GM11168 (cell line): Measurements from ENCODE around the gene GDF9.

Experiments used
- in situ Hi-C: fragments of 300-500 bp; cut with MboI; formaldehyde crosslinking; loops from one replicate; pipeline ENCODE4 v1.12.0; 2022; ENCODE audit warnings: low sequenced_read_pairs; ENCODE audit not compliant: unreplicated experiment

GDF9 gene

DNA sequence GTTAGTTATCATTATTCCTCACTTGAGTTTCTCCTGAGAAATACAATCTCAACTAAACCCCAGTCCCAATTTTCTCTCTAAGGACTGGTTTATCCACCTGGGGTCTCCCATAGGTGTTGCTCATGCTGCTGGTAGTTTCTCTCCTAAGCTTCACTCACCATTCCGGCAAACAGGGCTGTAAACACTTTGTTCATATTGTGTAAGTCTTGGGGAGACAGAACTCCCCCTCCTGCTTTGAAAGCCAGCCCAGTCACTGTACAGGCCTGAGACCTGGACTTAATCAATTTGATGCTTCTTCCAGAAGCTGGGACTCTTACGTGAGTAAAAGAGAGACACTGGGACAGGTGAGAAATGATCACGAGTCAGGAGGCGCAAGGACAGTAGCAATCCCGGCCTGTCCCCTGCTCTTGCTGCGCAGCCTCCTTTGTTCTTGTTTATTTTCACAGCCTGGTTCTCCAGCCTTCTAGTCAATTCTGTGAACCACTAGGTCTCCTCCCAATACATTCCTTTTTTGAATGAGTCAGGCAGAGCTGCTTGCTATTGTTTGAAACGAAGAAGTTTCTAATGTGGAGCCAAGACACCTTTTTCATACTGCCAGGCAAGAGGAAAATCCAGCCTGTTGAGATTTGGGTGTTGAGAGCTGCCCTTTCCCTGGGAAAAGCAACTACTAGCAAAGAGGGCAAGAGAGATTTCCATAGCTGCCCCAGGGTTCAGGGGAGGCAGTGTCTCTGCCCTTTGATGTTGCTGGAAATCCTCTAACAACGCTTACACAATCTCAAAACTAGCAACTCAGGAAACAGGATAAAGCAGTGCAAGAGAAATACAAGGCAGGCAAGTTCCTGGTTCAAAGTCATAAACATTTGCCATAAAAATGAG lies 26.6 kb downstream of the GDF9 start:
- in situ Hi-C loops = no loop called here

DNA sequence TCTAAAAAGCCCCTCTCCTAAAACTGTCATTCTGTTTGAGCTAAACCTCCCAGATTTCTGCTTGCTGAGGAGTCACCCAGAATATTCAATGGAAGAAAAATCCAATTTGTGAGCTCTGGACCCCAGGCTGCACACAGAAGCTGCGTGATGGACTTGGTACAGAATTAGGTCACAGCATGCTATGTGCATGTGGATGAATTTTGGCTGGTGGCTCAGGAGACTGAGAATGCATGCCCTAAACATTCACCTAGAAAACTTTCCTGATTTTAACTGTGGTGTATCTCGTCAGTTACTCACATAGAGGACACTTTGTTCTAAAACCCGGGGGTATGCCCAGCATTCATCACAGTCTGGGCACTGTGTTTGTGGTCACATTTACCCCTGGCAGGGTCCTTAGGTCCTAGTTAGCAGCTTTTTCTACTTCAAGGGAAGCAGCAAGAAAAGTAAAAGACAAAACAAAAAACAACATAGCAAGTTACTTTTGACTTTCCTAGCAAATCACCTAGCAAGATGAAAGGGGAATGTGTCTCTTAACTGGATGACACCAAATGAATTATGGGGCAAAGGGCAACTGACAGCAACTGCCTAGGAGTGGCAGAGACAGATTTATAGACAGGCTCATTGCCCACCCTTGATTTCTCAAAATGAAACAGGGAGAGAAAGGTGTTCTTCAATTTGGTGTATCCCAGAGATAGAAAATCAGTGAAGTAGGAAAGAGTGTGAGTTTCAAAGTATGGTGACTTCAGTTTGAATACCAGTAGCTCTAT lies 27.6 kb downstream of the GDF9 start:
- in situ Hi-C loops = no loop called here

GRCh38 chr5:132837868-132838267 lies 28.4 kb downstream of the GDF9 start:
- in situ Hi-C loops = no loop called here

DNA sequence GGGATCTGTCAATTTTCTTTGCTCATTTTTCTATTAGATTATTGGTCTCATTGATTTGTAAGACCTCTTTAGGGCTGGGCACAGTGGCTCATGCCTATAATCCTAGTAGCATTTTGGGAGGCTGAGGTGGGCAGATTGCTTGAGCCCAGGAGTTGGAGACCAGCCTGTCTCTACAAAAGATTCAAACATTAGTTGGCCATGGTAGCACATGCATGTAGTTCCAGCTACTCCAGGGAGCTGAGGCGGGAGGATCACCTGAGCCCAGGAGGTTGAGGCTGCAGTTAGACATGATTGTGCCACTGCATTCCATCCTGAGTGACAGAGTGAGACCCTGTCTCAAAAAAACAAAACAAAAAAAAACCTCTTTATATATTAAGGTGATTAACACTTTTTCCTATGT lies 29.4 kb downstream of the GDF9 start:
- in situ Hi-C loops = no loop called here

- in situ Hi-C loops = no loop called here
These were observed 32.2 kb downstream of the GDF9 start for GRCh38 chr5:132834057-132834456.

- in situ Hi-C loops = no loop called here
These were observed 33.7 kb downstream of the GDF9 start for GRCh38 chr5:132832612-132833011.

DNA sequence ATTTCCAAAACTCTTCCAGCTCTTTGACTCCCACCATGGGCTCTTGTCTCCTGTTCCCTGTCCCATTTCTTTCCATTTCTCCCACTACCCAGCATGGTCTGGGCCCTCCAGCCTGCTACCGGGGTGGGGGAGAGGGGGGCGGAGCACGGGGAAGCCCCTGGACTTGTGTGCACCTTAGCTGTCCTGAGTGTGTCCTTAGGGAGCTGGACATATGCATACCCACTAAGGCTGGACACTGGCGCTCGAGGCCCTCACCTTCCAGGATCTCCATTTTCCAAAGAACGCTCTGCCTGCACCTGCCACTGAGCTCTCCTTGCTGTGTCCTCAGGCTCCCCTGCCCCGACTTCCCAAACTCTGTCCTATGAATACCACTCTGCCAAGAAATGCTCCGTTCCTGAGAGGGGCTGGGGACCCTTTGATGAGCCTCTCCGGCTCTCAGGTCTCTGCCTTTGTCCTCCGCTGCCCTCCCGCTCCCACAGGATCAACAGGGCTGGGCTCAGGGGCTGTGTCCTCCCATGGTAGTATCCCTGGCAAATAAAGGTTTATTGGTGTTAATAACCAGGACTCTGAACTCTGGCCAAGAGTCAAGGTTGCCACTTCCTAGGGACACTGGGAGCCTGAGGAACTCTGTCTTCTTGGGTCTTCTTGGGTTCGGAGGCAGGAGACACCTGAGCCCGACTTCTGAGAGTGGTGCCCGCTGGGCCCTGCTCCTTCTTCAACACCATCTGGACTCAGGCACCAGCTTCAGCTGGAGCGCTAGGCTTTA lies 35.0 kb downstream of the GDF9 start:
- in situ Hi-C loops = no loop called here

GRCh38 chr5:132830436-132831094 lies 35.7 kb downstream of the GDF9 start, which contains the start of gene SHROOM1:
Gene SHROOM1 (minus strand): TSS chr5:132830647. CDS start chr5:132826140, 4,507 bp downstream.
- in situ Hi-C loops = no loop called here

DNA sequence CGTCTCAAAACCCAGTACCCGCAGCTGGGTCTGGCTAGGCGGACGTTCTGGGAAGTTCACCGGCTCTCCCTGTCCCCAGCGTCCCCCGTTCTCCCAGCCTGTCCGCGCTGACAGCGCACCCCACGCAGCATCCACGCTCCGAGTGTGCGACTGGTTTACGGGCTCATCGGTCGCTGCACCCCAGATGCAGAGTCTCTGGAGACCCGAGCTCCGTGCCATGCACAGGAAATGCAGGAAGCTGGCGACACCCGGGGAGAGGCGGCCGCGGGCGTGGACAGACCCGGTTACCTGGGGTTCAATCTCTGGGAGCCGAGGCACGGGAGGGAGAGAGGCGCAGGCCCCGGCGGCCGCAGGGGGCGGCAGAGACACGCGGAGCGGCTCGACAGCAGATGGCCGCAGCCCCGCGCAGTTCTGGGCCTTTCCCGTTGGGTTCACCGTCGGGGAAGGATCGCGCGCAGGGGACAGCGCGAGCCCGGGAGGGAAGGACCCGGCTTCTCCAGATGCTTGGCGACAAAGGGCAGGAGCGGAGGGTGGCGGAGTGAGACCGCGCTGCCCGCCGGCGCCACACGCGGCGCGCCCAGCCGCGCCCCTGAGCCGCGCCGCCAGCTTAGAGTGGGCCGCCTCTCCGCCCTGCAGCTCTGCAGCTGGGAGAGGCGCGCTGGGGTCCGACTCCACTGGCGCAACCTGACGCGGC lies 36.4 kb downstream of the GDF9 start:
- in situ Hi-C loops = loop anchor here (10.0 kb wide), 1 partner anchor 445 kb away; no protein-coding TSS in a partner anchor

DNA sequence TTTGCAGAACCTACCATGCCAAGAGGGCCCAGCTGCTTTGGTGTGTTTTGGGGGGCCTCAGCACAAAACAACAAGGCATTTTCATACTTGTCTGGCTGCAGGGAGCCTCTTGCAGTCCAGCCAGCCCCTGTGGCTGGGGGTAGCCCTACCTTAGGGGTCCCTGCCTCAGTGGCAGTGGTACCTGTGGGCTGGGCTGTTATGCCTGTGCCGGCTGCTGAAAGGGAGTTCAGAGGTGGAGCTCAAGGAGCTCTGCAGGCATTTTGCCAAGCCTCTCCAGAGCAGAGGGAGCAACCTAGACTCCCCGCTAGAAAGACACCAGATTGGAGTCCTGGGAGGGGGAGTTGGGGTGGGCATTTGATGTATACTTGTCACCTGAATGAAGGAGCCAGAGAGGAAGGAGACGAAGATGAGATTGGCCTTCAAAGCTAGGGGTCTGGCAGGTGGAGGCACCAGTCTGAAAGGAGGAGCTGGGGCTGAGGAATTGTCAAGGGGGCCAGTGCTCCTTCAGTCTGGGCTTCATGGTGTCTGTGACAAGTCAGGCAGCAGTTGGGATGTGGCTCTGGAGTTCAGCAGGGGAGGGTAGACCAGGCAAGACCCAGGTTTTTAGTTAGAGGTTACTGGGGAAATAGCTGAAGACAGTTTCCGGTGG lies 37.3 kb downstream of the GDF9 start:
- in situ Hi-C loops = loop anchor here (10.0 kb wide), 1 partner anchor 444 kb away; no protein-coding TSS in a partner anchor

GRCh38 chr5:132827943-132828673 lies 38.2 kb downstream of the GDF9 start:
- in situ Hi-C loops = loop anchor here (10.0 kb wide), 1 partner anchor 443 kb away; no protein-coding TSS in a partner anchor

- in situ Hi-C loops = loop anchor here (10.0 kb wide), 1 partner anchor 442 kb away; no protein-coding TSS in a partner anchor
These were observed 39.7 kb downstream of the GDF9 start for GRCh38 chr5:132826424-132827082.

- in situ Hi-C loops = loop anchor here (10.0 kb wide), 1 partner anchor 441 kb away; no protein-coding TSS in a partner anchor
These were observed 40.4 kb downstream of the GDF9 start for GRCh38 chr5:132825834-132826391.

DNA sequence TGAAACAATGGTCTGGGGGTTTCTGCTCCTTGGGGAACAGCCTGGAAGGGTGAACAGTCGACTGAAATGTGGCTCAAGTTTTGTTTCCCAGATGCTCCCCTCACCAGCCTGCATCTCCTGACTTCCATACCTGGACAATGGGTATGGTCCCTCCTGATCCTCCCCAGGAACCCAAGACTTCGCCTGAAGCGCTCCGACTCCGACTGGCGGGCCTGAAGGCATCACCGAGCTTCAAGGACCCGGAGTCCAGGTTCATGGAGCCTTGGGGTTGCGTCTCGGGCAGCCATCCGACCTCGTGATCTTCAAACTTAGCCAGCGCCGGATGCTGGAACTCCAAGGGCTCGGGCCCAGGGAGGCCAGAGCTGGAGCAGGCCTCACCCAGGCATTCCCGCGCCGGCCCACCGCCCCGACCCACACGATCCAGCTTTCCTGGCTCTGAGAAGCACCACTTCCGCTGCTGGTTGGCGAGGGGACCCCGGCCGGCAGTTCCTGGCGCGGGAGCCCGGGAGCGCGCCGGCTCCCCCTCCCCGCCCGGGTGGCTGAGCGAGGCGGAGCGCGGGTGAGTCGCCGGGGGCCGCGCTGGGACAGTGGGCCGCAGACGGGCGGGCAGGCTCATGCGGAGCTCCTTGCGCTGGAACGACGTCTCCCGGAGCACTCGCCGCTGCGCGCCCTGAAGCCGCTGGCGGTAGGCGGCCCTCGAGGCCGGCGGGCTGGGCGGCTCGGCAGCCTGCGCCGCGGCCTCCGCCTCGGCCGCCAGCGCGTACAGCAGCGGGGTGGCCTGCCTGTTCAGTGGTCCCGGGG lies 41.0 kb downstream of the GDF9 start:
- in situ Hi-C loops = loop anchor here (10.0 kb wide), 1 partner anchor 440 kb away; no protein-coding TSS in a partner anchor

- in situ Hi-C loops = loop anchor here (10.0 kb wide), 1 partner anchor 440 kb away; no protein-coding TSS in a partner anchor
These were observed 41.8 kb downstream of the GDF9 start for GRCh38 chr5:132824426-132824825.

DNA sequence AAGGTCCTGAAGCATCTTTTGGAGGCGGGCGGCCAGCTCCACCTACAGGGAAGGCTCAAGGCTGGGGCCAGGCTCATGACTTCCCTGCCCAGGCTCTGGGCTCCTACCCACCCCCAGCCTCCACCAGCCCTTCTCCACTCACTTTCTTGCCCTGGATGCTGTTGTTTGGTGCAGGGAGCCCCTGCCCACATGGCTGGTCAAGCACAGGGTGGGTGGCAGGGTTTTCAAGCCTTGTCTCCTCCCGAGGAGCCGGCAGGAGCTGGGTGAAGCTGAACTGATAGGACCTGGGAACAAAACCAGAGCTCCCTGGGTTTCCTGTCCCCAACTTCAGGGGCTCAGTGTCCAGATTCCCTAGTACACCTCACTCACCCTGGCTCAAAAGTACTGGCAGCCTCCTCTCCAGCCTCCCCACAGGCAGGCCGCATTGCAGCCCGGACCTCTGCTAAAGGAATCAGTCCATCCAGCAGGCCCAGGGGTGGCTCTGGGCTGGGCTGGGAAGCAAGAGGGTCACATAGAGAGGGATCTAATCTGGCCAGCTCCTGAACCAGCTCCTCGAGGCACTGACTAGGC lies 42.7 kb downstream of the GDF9 start:
- in situ Hi-C loops = loop anchor here (10.0 kb wide), 1 partner anchor 439 kb away; no protein-coding TSS in a partner anchor
